GM23248 (cell line): ENCODE measurements around the gene GPRIN2. TPM values are rescaled to one million over a fixed set of nuclear protein-coding genes. Genes with fewer than 3 reads are reported as not detected.
"Not testable (repeated sequence)": the region's sequence is repeated elsewhere in the genome, so short reads cannot be mapped to it uniquely, and the experiment has no call there.

Experiments used
- DNase-seq: peaks from one replicate; pipeline ENCODE4 v3.0.0-alpha.2; 2015
- H2AFZ ChIP-seq: fragments of 200-600 bp; sonication (generic); 2 replicates; pipeline ENCODE4 v1.6.1; 2016; ENCODE audit warnings: antibody characterized with exemption
- H3F3A ChIP-seq: fragments of 200-600 bp; sonication (generic); 2 replicates; pipeline ENCODE4 v1.6.1; 2016; ENCODE audit warnings: mild to moderate bottlenecking, antibody characterized with exemption, mixed run types; ENCODE audit not compliant: insufficient read depth
- H3K27ac ChIP-seq: fragments of 200-600 bp; sonication (generic); 2 replicates; pipeline ENCODE4 v1.5.1; 2016; ENCODE audit warnings: mild to moderate bottlenecking
- H3K27me3 ChIP-seq: fragments of 200-600 bp; sonication (generic); replicated peaks from 2 replicates; pipeline ENCODE4 v1.6.1; 2016; ENCODE audit warnings: mild to moderate bottlenecking; ENCODE audit not compliant: insufficient read depth
- H3K36me3 ChIP-seq: fragments of 200-600 bp; sonication (generic); 2 replicates; pipeline ENCODE4 v1.6.1; 2016; ENCODE audit warnings: low read depth, mild to moderate bottlenecking
- H3K4me1 ChIP-seq: fragments of 200-600 bp; sonication (generic); 2 replicates; pipeline ENCODE4 v1.6.1; 2016; ENCODE audit warnings: mild to moderate bottlenecking; ENCODE audit not compliant: insufficient read depth
- H3K4me2 ChIP-seq: fragments of 200-600 bp; sonication (generic); one replicate; pipeline ENCODE4 v1.6.1; 2016; ENCODE audit warnings: mild to moderate bottlenecking; ENCODE audit not compliant: unreplicated experiment
- H3K4me3 ChIP-seq: fragments of 200-600 bp; sonication (generic); 2 replicates; pipeline ENCODE4 v1.5.1; 2016; ENCODE audit warnings: mild to moderate bottlenecking
- H3K79me2 ChIP-seq: fragments of 200-600 bp; sonication (generic); 2 replicates; pipeline ENCODE4 v1.6.1; 2016; ENCODE audit warnings: mild to moderate bottlenecking; ENCODE audit not compliant: insufficient read depth
- H3K9ac ChIP-seq: fragments of 200-600 bp; sonication (generic); 2 replicates; pipeline ENCODE4 v1.6.1; 2016; ENCODE audit warnings: mild to moderate bottlenecking
- H3K9me2 ChIP-seq: fragments of 200-600 bp; sonication (generic); 2 replicates; pipeline ENCODE4 v1.6.1; 2016; ENCODE audit warnings: mixed run types, mild to moderate bottlenecking, moderate library complexity; ENCODE audit not compliant: insufficient read depth
- H3K9me3 ChIP-seq: fragments of 200-600 bp; sonication (generic); one replicate; pipeline ENCODE4 v1.6.1; 2017; ENCODE audit warnings: low read depth
- H4K20me1 ChIP-seq: fragments of 200-600 bp; sonication (generic); 2 replicates; pipeline ENCODE4 v1.6.0; 2016; ENCODE audit not compliant: insufficient read depth
- WGBS, 2 experiments: methylation state at CpG; one replicate each; pipeline ENCODE4 v1.1.6; 2015 to 2017; ENCODE audit warnings: low lambda C conversion rate in 2 of 2, low coverage in 1 of 2; ENCODE audit errors: missing lambda C conversion rate in 2 of 2; 5-methylcytosine and 5-hydroxymethylcytosine counted together
- in situ Hi-C: fragments of 300-500 bp; cut with MboI; formaldehyde crosslinking; loops from 2 replicates; pipeline ENCODE4 v1.15.0; 2020
- polyA plus RNA-seq: library from polyadenylated mRNA; unstranded; fragments of >200 nt; fragmentation: Nextera tagmentation; extraction: Ambion mirVana; gene quantifications from 2 replicates; pipeline ENCODE4 v1.2.1, GENCODE V29; 2016
- total RNA-seq: library from RNA; depleted of rRNA; stranded (reverse); fragments of >200 nt; shearing (Covaris generic); gene quantifications from 2 replicates; pipeline ENCODE4 v1.2.3, GENCODE V29; 2014; rRNA removed

The GPRIN2 gene
- total and polyA plus RNA-seq, 2 experiments from 2014 or later: not detected

DNA sequence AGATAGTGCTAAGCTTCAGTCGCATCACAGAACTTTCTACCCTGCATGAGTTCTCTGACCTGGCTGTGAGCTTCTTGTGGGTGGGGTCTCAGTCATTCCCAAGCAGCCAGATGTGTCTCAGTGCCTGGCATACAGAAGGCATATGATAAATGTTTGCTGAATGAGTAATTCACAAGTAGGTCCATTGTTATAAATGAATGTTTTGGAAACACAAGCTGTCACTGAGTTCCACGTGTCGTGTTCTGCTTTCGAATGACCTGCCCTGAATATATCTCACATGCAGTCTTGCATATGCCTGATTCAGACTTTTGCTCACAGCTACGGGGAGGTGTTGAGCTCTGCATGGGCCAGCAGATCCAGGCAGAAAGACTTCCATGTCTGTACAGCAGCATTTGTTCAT lies 44.5 kb downstream of the GPRIN2 start:
- H2AFZ ChIP-seq, H3K36me3 ChIP-seq, H3F3A ChIP-seq, H3K4me3 ChIP-seq, H3K79me2 ChIP-seq, H3K27ac ChIP-seq, DNase-seq, H3K4me1 ChIP-seq, in situ Hi-C loops, H3K27me3 ChIP-seq, H4K20me1 ChIP-seq, H3K9ac ChIP-seq, H3K4me2 ChIP-seq, H3K9me3 ChIP-seq, H3K9me2 ChIP-seq: not testable (repeated sequence)
- WGBS, 2 experiments: no CpG with 5 or more reads among the region's 5 CpGs

Other genes starting within 250 kb of the GPRIN2 start
- gene ANXA8L1, start 180.9 kb downstream of the GPRIN2 start, total RNA-seq: 2.2 and 6.6 TPM in 2 replicates
- gene ANXA8L1, start 180.9 kb downstream of the GPRIN2 start, polyA plus RNA-seq: 1.8 and 2.0 TPM in 2 replicates
- gene NPY4R, start 90.7 kb downstream of the GPRIN2 start, total RNA-seq: not detected in 2 replicates
- 0.34 TPM in 1 of 2 replicates, not detected in the other for gene NPY4R, start 90.7 kb downstream of the GPRIN2 start, polyA plus RNA-seq
- gene SYT15, start 22.5 kb upstream of the GPRIN2 start, total RNA-seq: 0.89 and 1.2 TPM in 2 replicates
- 2.3 and 3.0 TPM in 2 replicates for gene SYT15, start 22.5 kb upstream of the GPRIN2 start, polyA plus RNA-seq